ENCODE data around the gene AOPEP.

AOPEP gene

DNA sequence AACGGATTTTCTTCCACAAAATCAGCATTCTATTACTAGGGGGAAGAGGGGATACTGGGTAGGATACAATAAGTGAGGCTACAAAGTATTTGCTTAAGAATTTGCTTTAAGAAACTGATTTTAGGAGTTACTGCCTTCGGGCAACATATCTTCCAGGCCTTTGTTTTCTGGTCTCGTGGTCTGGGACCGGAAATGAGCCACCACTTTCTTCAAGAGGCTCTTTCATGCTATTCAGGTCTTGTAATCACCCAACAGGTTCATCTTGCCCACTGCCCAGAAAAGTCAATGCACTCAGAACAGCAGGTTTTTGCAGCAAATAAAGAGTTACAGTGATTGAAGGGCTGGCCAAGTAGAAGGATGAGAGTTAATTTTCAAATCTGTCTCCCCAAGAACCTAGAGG lies 6.6 kb upstream of the AOPEP start:
- no peak for DNase-seq

DNA sequence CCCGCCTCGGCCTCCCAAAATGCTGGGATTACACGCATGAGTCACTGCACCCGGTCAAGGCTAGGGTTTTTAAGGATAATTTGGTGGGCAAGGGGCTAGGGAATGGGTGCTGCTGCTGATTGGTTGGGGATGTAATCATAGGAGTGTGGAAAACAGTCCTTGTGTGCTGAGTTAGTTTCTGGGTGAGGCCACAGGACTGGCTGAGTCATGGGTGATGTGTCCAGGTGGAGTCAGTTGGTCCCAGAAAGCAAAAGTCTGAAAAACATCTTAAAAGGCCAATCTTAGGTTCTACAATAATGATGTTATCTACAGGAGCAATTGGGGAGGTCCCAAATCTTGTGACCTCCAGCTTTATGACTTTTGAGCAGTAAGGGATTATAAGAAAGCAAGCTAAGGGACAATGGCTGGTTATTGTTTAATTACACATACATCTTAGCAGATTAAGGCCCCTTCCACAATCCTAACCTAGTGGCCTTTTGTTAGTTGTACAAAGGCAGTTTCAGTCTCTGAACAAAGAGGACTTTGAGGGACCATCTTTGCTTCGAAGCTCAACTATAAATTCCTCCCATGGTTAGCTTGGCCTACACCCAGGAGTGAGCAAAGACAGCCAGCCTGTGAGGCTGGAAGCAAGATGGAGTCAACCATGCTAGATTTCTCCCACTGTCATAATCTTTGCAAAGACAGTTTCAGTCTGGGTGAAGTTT lies 5.5 kb upstream of the AOPEP start:
- no peak for DNase-seq

DNA sequence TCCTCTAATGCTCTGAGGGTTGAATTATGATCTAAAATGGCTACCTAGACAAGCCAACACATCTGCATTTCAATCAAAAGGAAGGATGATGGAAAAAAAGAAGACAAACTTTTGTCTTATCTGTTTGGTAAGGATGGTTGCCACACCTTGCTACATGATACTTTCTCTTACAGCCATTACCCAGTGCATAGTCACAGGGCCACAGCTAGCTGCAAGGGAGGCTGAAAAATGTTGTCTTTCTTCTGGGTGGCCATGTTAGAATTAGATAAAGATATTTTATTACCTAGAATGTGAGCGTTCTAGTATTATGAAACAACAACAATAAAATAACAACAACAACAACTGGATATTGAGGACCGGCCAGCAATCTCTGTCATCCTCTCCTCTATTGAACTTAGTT lies 4.7 kb upstream of the AOPEP start:
- no peak for DNase-seq

- DNase-seq: no peak
Measured at GRCh38 chr9:94725293-94725692, 1.2 kb upstream of the AOPEP start.

GRCh38 chr9:94728719-94729118 lies 2.2 kb downstream of the AOPEP start:
- no peak for DNase-seq

GRCh38 chr9:94729199-94729598 lies 2.7 kb downstream of the AOPEP start:
- DNase-seq: no peak

- no peak for DNase-seq
Measured at GRCh38 chr9:94734054-94734754, 7.7 kb downstream of the AOPEP start.

DNA sequence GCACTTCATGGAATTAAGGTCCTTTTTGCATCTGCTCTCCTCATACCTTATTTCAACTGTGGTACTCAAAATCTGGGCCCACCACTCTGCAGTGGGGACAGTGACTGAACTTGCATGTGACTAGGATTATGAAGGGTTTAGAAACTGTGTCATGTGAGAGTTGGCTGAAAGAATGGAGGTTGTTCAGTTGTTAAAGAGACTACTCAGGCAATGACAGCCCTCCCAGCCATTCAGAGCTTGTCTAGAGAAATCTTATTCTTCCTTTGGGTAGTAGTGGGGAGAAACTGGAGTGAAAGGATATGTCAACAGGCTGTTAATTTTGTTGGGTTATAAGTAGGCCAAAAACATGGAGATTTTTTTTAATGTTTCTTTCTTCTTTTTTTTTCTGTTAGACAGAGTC lies 10.3 kb downstream of the AOPEP start:
- DNase-seq: no peak

DNA sequence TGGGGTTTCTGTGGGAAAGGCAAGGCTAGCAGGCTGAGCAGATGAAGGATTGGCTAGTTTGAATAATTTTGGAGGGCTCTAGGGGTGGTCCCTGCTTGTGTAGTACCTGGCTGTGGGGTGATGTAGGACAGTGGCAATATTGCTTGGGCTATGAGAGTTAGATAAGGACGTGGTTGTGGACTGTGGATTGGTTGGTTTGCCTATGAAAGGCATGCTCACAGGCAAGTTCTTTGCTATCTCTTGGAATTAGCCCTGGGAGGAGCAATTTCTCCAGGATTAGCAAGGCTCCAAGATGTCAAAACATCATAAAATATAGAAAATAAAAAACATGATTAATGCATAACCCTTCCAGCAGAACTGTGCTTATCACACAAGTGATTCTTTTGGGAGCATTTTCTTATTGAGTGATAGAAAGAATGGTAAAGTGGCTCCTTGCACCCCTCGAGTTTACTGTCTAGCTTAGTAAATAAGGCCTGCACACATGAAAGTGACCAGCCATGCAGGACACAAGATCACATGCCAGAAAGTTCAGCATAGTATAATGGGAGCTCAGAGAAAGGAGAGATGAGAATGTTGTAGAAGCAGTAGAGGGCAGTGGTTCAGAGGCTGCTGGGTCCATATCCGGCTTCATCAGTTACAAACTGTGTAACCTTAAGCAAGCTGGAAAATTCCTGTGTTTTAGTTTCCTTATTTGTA lies 13.8 kb downstream of the AOPEP start:
- DNase-seq: no peak

DNA sequence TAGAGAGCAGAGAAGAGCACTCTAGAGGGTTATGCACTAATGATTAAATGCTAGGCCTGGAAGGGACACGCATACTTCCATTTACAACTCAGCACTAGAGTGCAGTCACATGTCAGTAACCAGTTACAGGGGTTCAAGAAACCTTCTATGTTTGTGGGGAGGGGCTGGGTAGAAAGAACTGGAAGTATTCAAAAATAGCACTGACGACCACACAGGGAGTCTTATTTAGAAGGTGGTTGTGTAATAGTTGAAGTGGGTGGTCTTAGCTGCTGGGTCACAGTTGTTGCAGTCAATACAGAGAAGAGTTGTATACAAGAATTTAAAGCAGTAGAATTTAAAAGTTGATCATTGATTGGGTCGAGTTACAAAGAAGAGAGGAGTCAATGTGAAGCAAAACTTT lies 15.4 kb downstream of the AOPEP start:
- no peak for DNase-seq

DNA sequence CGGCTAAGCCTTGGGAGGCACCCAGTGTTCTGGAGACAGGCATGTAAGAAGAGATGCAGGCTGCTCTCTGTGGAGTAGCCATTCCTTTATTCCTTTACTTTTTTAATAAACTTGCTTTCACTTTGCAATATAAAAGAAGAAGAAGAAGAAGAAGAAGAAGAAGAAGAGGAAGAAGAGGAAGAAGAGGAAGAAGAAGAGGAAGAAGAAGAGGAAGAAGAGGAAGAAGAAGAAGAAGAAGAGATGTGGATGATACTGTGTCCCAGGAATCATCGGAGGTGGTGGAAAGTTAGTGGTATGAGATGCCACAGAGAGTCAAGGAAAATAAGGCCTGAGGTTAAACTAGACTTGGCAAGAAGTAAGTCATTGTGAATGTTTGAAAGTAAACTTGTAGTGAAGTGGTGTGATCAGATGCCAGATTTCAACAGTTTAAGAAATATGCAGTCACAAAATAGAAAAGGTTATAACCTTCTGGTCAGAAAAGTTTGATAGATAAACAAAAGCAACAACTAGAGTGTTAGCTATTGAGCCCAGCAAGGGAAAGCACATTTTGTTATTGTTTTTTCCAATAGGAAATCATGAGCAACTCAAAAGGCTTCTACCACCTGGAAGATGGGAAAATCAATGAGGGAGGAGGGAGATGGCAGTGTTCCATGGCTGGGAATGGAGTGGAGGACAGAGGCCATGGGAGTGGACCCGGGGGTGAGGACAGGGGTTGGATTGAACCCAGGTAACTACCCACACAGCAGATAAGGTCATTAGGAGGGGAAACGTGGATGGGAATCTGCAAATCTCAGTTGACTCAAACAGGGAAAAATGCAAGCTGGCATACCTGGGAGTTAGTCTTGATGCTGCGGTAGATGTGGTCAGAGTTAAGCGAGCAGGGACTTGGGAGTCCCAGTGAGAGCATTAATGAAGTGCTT lies 16.8 kb downstream of the AOPEP start:
- no peak for DNase-seq

GRCh38 chr9:94745806-94746540 lies 19.5 kb downstream of the AOPEP start:
- no peak for DNase-seq

DNA sequence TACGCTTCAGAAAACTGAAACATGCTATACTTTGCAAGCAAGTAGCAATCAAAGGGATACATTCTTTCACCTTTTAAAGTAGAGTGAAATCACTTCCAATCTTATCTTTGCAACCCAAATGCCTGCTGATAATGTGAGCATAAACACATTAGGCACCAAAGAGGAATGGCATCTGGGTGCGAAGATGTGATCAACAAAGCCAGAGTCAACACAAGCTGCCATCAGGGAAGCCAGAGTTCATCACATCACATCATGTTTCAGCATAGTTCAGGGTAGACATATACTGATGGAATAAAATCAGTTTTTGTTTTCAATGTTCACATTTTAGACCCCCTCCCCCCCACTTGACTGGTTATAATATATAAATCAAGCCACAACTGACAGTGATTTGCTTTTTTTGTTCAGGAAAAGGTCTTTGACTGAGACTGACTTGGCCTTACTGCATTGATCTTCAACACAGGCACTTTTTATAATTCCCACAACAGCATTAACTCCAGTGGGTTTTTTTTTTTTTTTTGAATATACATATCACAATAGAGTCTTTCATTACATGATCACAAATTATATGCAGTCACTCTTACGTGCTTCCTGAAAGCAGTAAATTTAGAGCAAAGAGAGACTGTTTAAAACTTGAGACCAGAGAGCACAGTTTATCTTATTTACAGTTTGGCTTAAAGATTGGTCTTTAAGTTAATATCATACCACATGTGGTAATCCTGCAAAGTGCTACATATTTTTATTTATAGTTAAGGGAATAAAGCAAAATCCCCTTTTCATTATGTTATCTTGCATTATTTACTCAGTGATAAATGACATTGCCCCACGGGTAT lies 20.3 kb downstream of the AOPEP start:
- DNase-seq: no peak

GRCh38 chr9:94754976-94755475 lies 28.5 kb downstream of the AOPEP start:
- no peak for DNase-seq

DNA sequence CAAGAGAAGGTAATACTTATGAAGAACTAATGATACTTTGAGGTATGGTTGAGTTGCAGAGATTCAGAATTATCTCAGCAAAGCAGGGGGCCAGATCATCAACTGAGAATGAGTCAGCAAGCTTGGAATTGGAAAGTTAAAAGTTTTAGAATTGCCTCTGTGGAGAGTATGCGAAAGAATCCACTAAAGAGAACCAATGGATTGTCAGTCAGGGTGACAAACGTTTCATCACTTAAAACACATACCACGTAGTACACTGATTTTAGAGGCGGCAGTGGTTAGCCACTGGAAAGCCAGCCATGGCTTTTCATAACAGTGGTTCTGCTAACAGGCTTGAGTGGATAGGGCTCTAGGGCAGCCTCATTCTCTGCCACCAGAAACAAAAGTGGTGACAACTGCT lies 30.7 kb downstream of the AOPEP start:
- no peak for DNase-seq

DNA sequence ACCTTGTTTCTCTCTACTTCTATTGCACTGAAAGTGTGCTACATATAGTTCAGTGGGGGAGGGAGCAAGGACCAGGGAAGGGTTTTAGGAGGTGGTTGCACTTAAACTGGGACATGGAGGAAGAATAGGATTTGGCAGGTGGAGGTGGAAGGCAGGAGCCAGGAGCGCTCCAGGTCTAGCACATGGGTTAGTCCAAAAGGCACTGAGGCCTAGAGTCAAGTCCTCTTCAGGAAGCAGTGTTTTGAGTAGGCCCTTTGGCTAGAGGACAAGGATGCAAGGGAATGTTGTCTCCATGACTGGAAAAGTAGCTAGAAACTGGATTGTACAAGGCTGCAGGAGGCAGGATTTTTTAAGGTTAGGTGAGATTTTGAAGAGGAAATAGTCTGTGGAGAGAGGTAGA lies 31.5 kb downstream of the AOPEP start:
- no peak for DNase-seq

DNA sequence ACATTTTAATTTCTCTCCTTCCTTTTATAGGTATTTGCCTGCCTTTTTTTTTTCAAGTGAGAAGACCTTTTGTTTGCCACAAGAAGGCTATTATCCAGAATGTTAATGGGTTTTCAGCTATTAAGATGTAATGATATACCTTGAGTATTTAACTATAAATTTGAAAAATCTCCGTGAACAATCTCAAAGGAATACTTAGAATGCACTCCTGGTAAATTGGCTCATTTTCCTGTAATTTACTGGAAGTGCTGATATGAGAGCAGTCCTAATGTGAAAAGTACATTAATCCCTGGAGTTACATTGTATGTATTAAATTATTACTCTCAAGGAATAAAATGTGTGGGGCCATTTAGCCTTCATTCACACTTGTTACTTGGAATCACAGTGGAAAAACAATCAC lies 32.4 kb downstream of the AOPEP start:
- no peak for DNase-seq

GRCh38 chr9:94760010-94760409 lies 33.5 kb downstream of the AOPEP start:
- no peak for DNase-seq

DNA sequence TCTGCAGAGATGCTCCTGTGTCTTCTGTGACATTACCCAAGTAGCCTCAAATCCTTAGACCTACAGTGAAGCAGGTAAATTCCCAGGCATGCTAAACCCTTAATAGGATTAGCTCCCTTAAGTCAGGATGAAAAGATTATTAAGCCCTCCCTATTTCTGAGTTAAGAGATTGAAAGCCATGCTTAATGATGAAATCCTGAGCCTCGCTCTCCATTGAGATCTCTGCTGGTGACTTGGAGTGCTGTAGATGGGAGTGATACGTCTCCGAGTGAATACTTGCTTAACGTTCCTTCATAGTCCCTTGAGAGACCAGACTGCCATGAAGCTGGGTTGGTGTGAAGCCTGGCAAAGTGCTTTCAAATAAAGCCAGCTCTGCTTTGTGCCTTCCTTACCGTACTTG lies 34.2 kb downstream of the AOPEP start:
- no peak for DNase-seq

DNA sequence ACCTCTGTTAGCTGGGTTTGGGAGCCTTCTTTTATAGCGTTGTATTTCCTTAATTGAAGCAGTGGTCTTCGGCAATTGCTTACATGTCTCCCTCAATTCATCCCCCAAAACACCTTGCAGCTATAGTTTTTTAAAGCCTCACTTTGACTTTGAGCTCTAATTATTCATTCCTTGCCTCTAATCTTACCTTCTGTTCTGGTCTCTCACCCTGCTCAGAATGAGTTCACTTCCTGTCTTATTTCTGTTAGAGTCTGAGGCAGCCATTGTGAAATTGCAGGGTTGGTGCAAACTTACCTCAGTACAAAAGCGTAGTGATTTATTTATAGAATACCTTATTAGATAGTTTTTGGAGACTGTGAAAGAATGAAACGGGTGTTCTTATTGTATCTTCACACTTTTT lies 35.0 kb downstream of the AOPEP start:
- no peak for DNase-seq
